ENCODE results near the gene STN1. TPM values are rescaled to one million over a fixed set of nuclear protein-coding genes. Genes with fewer than 3 reads are reported as not detected.

The STN1 gene
- polyA plus RNA-seq, 1 of the 3 experiments (the other 2 are of a cell fraction), result 22.1 TPM

DNA sequence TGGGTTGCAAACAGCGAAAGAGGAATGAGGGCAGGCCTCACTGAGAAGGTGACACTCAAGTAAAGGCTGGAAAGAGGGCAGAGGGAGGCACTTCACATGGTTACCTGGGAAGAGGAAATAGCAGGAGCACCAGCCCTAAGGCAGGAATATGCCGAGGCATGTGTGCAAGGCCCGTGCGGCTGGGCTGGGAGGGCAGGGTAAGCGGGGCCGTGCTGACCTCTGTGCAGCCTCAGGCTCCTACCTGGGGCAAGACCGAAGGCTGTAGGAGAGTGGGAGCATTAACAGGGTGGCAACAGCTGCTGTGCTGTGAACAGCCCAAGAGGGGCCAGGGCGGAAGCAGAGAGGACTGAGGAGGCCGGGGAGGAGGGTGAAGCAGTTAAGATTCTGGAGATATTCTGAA lies 38.6 kb downstream of the STN1 start:
- Histone ChIP-seq H4K20me1 (ENCODE audit: insufficient read depth) (no peaks in the 10 kb centered on the region), H3K27me3 (ENCODE audit: insufficient read depth) (no peaks in the 10 kb centered on the region), H3K4me2 (no peak overlapping the region), H3K79me2 (ENCODE audit: insufficient read depth) (no peaks in the 10 kb centered on the region), H3K9me2 (no peaks in the 10 kb centered on the region), H3K9ac (no peak overlapping the region), H3K36me3 (replicated peaks in 1 of 2; ENCODE audit: control insufficient read depth in 1 of 2, insufficient read depth in 2 of 2, low read length in 1 of 2) (peaks cover 26 to 49% of the 10 kb centered on the region in 2 experiments), H2AFZ (ENCODE audit: low read depth) (no peak overlapping the region), H3K27ac (ENCODE audit: low read depth in 2 of 2, low read length in 1 of 2) (no peak overlapping the region), H3K9me3 (no peaks in the 10 kb centered on the region), H3F3A (replicated peaks; ENCODE audit: insufficient read depth) (no peaks in the 10 kb centered on the region), H3K4me1 (ENCODE audit: control insufficient read depth in 1 of 2, insufficient read depth in 2 of 2, low read depth in 1 of 2, low read length in 1 of 2) (peaks cover 0 to 23% of the 10 kb centered on the region in 2 experiments; a peak in 2 of 4 replicates), H3K4me3 (ENCODE audit: low read depth in 2 of 2, low read length in 1 of 2) (no peak overlapping the region)
- ChIA-PET CTCF (interaction anchor here (1.5 to 2.2 kb wide), 3 partner anchors 25 to 167 kb away, joined by 4 to 16 read pairs (median 4); no protein-coding TSS in a partner anchor), POLR2A (no interaction called here)
- 77% methylated on average over 9 of the region's 9 CpGs for WGBS (ENCODE audit: low lambda C conversion rate)
- TF ChIP-seq SMC3 (IDR thresholded peaks at IDR 0.05; ENCODE audit: low read depth, low read length) (no peak), TEAD4 (IDR thresholded peaks at IDR 0.05; ENCODE audit: borderline replicate concordance, insufficient read depth) (no peak), USF1 (IDR thresholded peaks at IDR 0.05; ENCODE audit: borderline replicate concordance, low read depth) (no peak), YY1 (IDR thresholded peaks at IDR 0.05; ENCODE audit: low read depth) (no peak)
- TF ChIP-seq, protein P1, sequence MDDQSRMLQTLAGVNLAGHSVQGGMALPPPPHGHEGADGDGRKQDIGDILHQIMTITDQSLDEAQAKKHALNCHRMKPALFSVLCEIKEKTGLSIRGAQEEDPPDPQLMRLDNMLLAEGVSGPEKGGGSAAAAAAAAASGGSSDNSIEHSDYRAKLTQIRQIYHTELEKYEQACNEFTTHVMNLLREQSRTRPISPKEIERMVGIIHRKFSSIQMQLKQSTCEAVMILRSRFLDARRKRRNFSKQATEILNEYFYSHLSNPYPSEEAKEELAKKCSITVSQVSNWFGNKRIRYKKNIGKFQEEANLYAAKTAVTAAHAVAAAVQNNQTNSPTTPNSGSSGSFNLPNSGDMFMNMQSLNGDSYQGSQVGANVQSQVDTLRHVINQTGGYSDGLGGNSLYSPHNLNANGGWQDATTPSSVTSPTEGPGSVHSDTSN (IDR thresholded peaks at IDR 0.05), result no peak
- no peak for DNase-seq

DNA sequence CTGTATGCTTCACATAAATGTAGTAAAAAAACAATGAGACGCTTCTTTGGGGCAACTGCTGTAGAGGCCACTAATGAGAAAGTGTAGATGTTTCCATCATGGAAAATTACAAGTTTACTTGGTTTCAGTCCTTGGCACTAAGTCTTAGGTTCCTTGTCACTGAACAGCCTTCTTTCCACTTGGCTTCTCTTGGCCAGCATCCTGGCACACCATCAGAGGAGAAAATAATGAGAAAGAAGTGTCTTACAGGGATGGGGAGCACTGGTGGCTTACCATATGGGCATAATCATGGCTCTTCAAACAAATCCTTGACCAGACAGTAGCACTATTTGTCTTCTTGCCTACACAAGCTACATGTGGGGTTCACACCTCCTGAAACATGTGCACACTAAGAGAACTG lies 40.1 kb downstream of the STN1 start:
- no peak for DNase-seq
- H3K36me3 ChIP-seq (replicated peaks in 1 of 2; ENCODE audit: control insufficient read depth in 1 of 2, insufficient read depth in 2 of 2, low read length in 1 of 2), result peaks cover 19 to 42% of the 10 kb centered on the region in 2 experiments
- no peak overlapping the region for H3K4me3 ChIP-seq (ENCODE audit: low read depth in 2 of 2, low read length in 1 of 2)
- TF ChIP-seq RAD21 (IDR thresholded peaks at IDR 0.05; ENCODE audit: low read length), result no peak
- TF ChIP-seq NFIC (IDR thresholded peaks at IDR 0.05; ENCODE audit: borderline replicate concordance), result no peak
- no peak for TF ChIP-seq FOXJ3 (CRISPR knock-in tag; IDR thresholded peaks at IDR 0.05)
- no peak for TF ChIP-seq ELF1 (IDR thresholded peaks at IDR 0.05)
- TF ChIP-seq RCOR1 (IDR thresholded peaks at IDR 0.05; ENCODE audit: low read length), result no peak
- no peak for TF ChIP-seq MAX (IDR thresholded peaks at IDR 0.05; ENCODE audit: low read depth)
- TF ChIP-seq RXRA (IDR thresholded peaks at IDR 0.05; ENCODE audit: borderline replicate concordance, low read depth), result no peak
- no peak for TF ChIP-seq YY1 (IDR thresholded peaks at IDR 0.05; ENCODE audit: low read depth)
- TF ChIP-seq, protein P1 (IDR thresholded peaks at IDR 0.05), result no peak
- TF ChIP-seq POLR2AphosphoS5 (IDR thresholded peaks at IDR 0.05; ENCODE audit: low read depth, low read length), result no peak
- TF ChIP-seq IRF3 (IDR thresholded peaks at IDR 0.05; ENCODE audit: low read depth, low read length), result no peak
- TF ChIP-seq, protein P2, sequence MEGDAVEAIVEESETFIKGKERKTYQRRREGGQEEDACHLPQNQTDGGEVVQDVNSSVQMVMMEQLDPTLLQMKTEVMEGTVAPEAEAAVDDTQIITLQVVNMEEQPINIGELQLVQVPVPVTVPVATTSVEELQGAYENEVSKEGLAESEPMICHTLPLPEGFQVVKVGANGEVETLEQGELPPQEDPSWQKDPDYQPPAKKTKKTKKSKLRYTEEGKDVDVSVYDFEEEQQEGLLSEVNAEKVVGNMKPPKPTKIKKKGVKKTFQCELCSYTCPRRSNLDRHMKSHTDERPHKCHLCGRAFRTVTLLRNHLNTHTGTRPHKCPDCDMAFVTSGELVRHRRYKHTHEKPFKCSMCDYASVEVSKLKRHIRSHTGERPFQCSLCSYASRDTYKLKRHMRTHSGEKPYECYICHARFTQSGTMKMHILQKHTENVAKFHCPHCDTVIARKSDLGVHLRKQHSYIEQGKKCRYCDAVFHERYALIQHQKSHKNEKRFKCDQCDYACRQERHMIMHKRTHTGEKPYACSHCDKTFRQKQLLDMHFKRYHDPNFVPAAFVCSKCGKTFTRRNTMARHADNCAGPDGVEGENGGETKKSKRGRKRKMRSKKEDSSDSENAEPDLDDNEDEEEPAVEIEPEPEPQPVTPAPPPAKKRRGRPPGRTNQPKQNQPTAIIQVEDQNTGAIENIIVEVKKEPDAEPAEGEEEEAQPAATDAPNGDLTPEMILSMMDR (IDR thresholded peaks at IDR 0.05), result no peak
- TF ChIP-seq GATA2 (CRISPR knock-in tag; IDR thresholded peaks at IDR 0.05), result no peak
- no peaks in the 10 kb centered on the region for H4K20me1 ChIP-seq (ENCODE audit: insufficient read depth)
- no peaks in the 10 kb centered on the region for H3K27me3 ChIP-seq (ENCODE audit: insufficient read depth)
- no peaks in the 10 kb centered on the region for H3K79me2 ChIP-seq (ENCODE audit: insufficient read depth)
- 92% methylated on average over 1 of the region's 1 CpG for WGBS (ENCODE audit: low lambda C conversion rate)
- no peak overlapping the region for H3K9ac ChIP-seq
- H3K4me2 ChIP-seq, result no peak overlapping the region
- H3F3A ChIP-seq (replicated peaks; ENCODE audit: insufficient read depth), result no peaks in the 10 kb centered on the region
- H3K9me2 ChIP-seq, result no peaks in the 10 kb centered on the region
- H2AFZ ChIP-seq (ENCODE audit: low read depth), result no peak overlapping the region
- no peak overlapping the region for H3K27ac ChIP-seq (ENCODE audit: low read depth in 2 of 2, low read length in 1 of 2)
- ChIA-PET POLR2A (no interaction called here), CTCF (interaction anchor here (1.2 to 1.7 kb wide), 3 partner anchors 10 to 285 kb away, joined by 3 to 5 read pairs (median 4); no protein-coding TSS in a partner anchor)
- H3K4me1 ChIP-seq (ENCODE audit: control insufficient read depth in 1 of 2, insufficient read depth in 2 of 2, low read depth in 1 of 2, low read length in 1 of 2), result peaks cover 0 to 31% of the 10 kb centered on the region in 2 experiments; a peak in 2 of 4 replicates
- H3K9me3 ChIP-seq, result no peaks in the 10 kb centered on the region
